Keratinocyte (primary cell): Measurements from ENCODE around the gene SLC26A4. TPM values are rescaled to one million over a fixed set of nuclear protein-coding genes. Genes with fewer than 3 reads are reported as not detected.

Experiments
- DNase-seq: peaks from one replicate; pipeline ENCODE4 v3.0.0-alpha.2; 2011; ENCODE audit warnings: low read depth, missing footprints, low spot score
- FAIRE-seq: peaks from 2 replicates; lab custom pipeline; 2011; peaks lifted over from hg19 to GRCh38; lab: Jason Lieb, UNC
- H2AFZ ChIP-seq: 2 replicates; pipeline ENCODE4 v1.6.0; 2012; ENCODE audit warnings: low read length, control low read depth, inconsistent platforms; ENCODE audit not compliant: control insufficient read depth
- H3K27ac ChIP-seq: 2 replicates; pipeline ENCODE4 v1.5.1; 2011; ENCODE audit warnings: low read length; ENCODE audit not compliant: control insufficient read depth, insufficient read depth
- H3K27me3 ChIP-seq: 3 replicates; pipeline ENCODE4 v1.6.0; 2011; ENCODE audit warnings: low read length; ENCODE audit not compliant: control insufficient read depth, insufficient read depth; ENCODE audit errors: extremely low read depth
- H3K36me3 ChIP-seq, 2 experiments: 2 replicates in 1 of 2; 3 replicates in 1 of 2; pipeline ENCODE4 v1.5.1; 2011; ENCODE audit warnings: low read length in 2 of 2, mild to moderate bottlenecking in 1 of 2; ENCODE audit not compliant: control insufficient read depth in 2 of 2, insufficient read depth in 2 of 2; ENCODE audit errors: extremely low read depth in 1 of 2
- H3K4me1 ChIP-seq: 3 replicates; pipeline ENCODE4 v1.5.1; 2011; ENCODE audit warnings: low read length; ENCODE audit not compliant: control insufficient read depth, insufficient read depth; ENCODE audit errors: extremely low read depth
- H3K4me2 ChIP-seq: 3 replicates; pipeline ENCODE4 v1.6.0; 2011; ENCODE audit warnings: low read depth, low read length; ENCODE audit not compliant: control insufficient read depth, insufficient read depth; ENCODE audit errors: extremely low read depth
- H3K4me3 ChIP-seq, 3 experiments: fragments of 200-600 bp in 1 of 3; sonication (generic) in 1 of 3; 2 replicates in 2 of 3; 3 replicates in 1 of 3; pipeline ENCODE4 v1.5.1; 2011 to 2016; ENCODE audit warnings: low read length in 3 of 3, mild to moderate bottlenecking in 3 of 3, control low read depth in 2 of 3, inconsistent platforms in 1 of 3, low read depth in 1 of 3, mixed read lengths in 1 of 3, mixed run types in 1 of 3, moderate library complexity in 1 of 3; ENCODE audit not compliant: control insufficient read depth in 2 of 3, insufficient read depth in 2 of 3; ENCODE audit errors: extremely low read depth in 1 of 3
- H3K79me2 ChIP-seq: 2 replicates; pipeline ENCODE4 v1.6.0; 2012; ENCODE audit warnings: low read length; ENCODE audit not compliant: control insufficient read depth, insufficient read depth
- H3K9ac ChIP-seq: 3 replicates; pipeline ENCODE4 v1.6.0; 2011; ENCODE audit warnings: low read length; ENCODE audit not compliant: control insufficient read depth, insufficient read depth; ENCODE audit errors: extremely low read depth
- H3K9me1 ChIP-seq: 3 replicates; pipeline ENCODE4 v1.6.0; 2011; ENCODE audit warnings: low read length; ENCODE audit not compliant: control insufficient read depth, insufficient read depth; ENCODE audit errors: extremely low read depth
- H3K9me3 ChIP-seq: 2 replicates; pipeline ENCODE4 v1.5.1; 2012; ENCODE audit warnings: low read depth, low read length; ENCODE audit not compliant: control insufficient read depth
- H4K20me1 ChIP-seq: 3 replicates; pipeline ENCODE4 v1.6.0; 2011; ENCODE audit warnings: low read length; ENCODE audit not compliant: control insufficient read depth, insufficient read depth; ENCODE audit errors: extremely low read depth
- EZH2 ChIP-seq: IDR thresholded peaks from one replicate; pipeline ENCODE4 v1.6.1; 2012; ENCODE audit warnings: inconsistent platforms, mild to moderate bottlenecking, low read length, moderate library complexity
- dilution Hi-C: fragments of 300-500 bp; cut with MboI; formaldehyde crosslinking; loops from one replicate; pipeline ENCODE4 v1.7.0; 2020; ENCODE audit warnings: low sequenced_read_pairs; ENCODE audit not compliant: extremely low pct_ligation_motif_present
- polyA plus RNA-seq, 5 experiments: library from polyadenylated mRNA; depleted of rRNA in 3 of 5; stranded (reverse) in 3 of 5; stranded (forward) in 1 of 5; unstranded in 1 of 5; fragments of >200 nt; gene quantifications; 1 replicate in 1 of 5; 2 replicates in 3 of 5; 3 replicates in 1 of 5; pipeline versions ENCODE4 v1.2.1 to v1.2.3, GENCODE V29; 2011 to 2012; ENCODE audit warnings: missing spikeins in 2 of 5, low read depth in 1 of 5, low replicate concordance in 1 of 5
- TF ChIP-seq, protein P1 (sequence below), 3 experiments: IDR thresholded peaks in 1 of 3; conservative IDR thresholded peaks in 1 of 3; optimal IDR thresholded peaks in 1 of 3; 2 replicates in 2 of 3; 3 replicates in 1 of 3; pipeline versions ENCODE3 to v1.5.1; 2011; ENCODE audit warnings: low read length in 3 of 3, mild to moderate bottlenecking in 3 of 3, moderate library complexity in 2 of 3, control low read depth in 1 of 3, inconsistent platforms in 1 of 3; ENCODE audit not compliant: insufficient read depth in 2 of 3; ENCODE audit errors: extremely low read depth in 1 of 3

SLC26A4 gene
- polyA plus RNA-seq, 1 donor (not counting 4 experiments of a cell fraction or from before 2014, with no cell fraction given), result 0.26 TPM

DNA sequence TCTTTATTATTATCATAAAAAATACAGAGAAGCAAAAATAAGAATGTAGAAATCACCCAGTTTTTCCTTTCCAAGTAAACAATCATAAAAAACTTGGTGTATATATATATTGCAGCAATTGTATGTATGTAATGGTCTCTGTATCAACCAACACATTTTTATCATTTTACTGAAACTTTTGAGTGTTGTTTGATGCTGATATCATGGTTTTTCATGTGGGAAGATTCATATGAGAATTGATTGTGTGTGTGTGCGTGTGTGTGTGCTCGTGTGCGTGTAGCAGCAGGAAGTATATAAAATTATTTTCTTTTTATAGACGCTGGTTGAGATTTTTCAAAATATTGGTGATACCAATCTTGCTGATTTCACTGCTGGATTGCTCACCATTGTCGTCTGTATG, 22.3 kb downstream of the SLC26A4 start:
- FAIRE-seq, result no peak
- no peaks in the 10 kb centered on the region for H3K9me1 ChIP-seq

DNA sequence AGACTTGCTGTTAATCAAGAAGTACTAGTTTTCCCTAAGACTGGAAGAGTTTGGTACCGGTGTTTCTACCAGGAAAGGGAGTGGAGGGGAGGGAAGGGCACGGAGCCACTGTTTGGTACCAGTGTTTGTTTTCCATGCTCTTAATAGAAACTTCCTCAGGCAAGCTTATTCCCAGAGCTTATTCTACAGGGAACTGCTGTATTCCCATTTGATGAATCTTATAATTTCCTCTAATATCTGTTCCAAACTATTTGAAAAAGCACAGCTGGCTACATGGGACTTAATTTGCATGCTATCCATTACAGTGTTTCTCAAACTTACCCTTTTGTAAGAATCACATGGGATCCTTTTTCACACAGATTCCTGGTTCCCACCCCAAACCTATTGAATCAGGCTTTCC, 23.7 kb downstream of the SLC26A4 start:
- H4K20me1 ChIP-seq, result no peaks in the 10 kb centered on the region
- no peak overlapping the region for H3K4me3 ChIP-seq
- dilution Hi-C loops, result no loop called here
- H3K9me3 ChIP-seq, result no peaks in the 10 kb centered on the region
- FAIRE-seq (no peak), DNase-seq (no peak)
- H3K9ac ChIP-seq, result no peak overlapping the region
- no peaks in the 10 kb centered on the region for H3K27me3 ChIP-seq
- TF ChIP-seq EZH2, result no peak
- TF ChIP-seq, protein P1, sequence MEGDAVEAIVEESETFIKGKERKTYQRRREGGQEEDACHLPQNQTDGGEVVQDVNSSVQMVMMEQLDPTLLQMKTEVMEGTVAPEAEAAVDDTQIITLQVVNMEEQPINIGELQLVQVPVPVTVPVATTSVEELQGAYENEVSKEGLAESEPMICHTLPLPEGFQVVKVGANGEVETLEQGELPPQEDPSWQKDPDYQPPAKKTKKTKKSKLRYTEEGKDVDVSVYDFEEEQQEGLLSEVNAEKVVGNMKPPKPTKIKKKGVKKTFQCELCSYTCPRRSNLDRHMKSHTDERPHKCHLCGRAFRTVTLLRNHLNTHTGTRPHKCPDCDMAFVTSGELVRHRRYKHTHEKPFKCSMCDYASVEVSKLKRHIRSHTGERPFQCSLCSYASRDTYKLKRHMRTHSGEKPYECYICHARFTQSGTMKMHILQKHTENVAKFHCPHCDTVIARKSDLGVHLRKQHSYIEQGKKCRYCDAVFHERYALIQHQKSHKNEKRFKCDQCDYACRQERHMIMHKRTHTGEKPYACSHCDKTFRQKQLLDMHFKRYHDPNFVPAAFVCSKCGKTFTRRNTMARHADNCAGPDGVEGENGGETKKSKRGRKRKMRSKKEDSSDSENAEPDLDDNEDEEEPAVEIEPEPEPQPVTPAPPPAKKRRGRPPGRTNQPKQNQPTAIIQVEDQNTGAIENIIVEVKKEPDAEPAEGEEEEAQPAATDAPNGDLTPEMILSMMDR (optimal IDR thresholded peaks at IDR 0.05 in 1 of 3, IDR thresholded peaks at IDR 0.05 in 1 of 3, conservative IDR thresholded peaks at IDR 0.05 in 1 of 3; ENCODE audit: extremely low read depth in 1 of 3, insufficient read depth in 2 of 3, low read length in 3 of 3), result no peak
- H3K27ac ChIP-seq, result no peak overlapping the region
- H3K4me2 ChIP-seq, result no peak overlapping the region
- H2AFZ ChIP-seq, result no peak overlapping the region
- H3K9me1 ChIP-seq, result no peaks in the 10 kb centered on the region
- H3K36me3 ChIP-seq, result no peaks in the 10 kb centered on the region
- H3K79me2 ChIP-seq, result no peaks in the 10 kb centered on the region
- H3K4me1 ChIP-seq, result peaks cover 3% of the 10 kb centered on the region

More for the DNA sequence above, 22.3 kb downstream of the SLC26A4 start:
- DNase-seq, result no peak
- TF ChIP-seq, protein P1 (optimal IDR thresholded peaks at IDR 0.05 in 1 of 3, IDR thresholded peaks at IDR 0.05 in 1 of 3, conservative IDR thresholded peaks at IDR 0.05 in 1 of 3; ENCODE audit: extremely low read depth in 1 of 3, insufficient read depth in 2 of 3, low read length in 3 of 3), result no peak
- TF ChIP-seq EZH2, result no peak
- Histone ChIP-seq H3K27ac (no peak overlapping the region), H3K4me3 (no peak overlapping the region), H3K9me3 (no peaks in the 10 kb centered on the region), H3K4me2 (no peak overlapping the region), H3K4me1 (peaks cover 3% of the 10 kb centered on the region), H3K9ac (no peak overlapping the region), H4K20me1 (no peaks in the 10 kb centered on the region), H3K79me2 (no peaks in the 10 kb centered on the region), H2AFZ (no peak overlapping the region), H3K36me3 (no peaks in the 10 kb centered on the region), H3K27me3 (no peaks in the 10 kb centered on the region)
- dilution Hi-C loops, result no loop called here
